Eye (tissue), 1 donor: ENCODE measurements around the gene TACC2.
"Not testable (repeated sequence)": the region's sequence is repeated elsewhere in the genome, so short reads cannot be mapped to it uniquely, and the experiment has no call there.

ENCODE experiments used
- DNase-seq: peaks from one replicate; pipeline ENCODE4 v3.0.0-alpha.2; 2015

The TACC2 gene

GRCh38 chr10:121984463-121984862 is 4.5 kb upstream of the TACC2 start:
- no peak for DNase-seq

GRCh38 chr10:121990015-121990677 is 1.2 kb downstream of the TACC2 start:
- no peak for DNase-seq

GRCh38 chr10:121991727-121992126 is 2.8 kb downstream of the TACC2 start:
- not testable (repeated sequence) for DNase-seq

- peak; percentile 73 for DNase-seq
These were observed 5.5 kb downstream of the TACC2 start for GRCh38 chr10:121994429-121994941.

- DNase-seq = no peak
These were observed 9.5 kb downstream of the TACC2 start for GRCh38 chr10:121998462-121998861.

- DNase-seq = no peak
These were observed 10.3 kb downstream of the TACC2 start for GRCh38 chr10:121999301-121999700.

GRCh38 chr10:122001698-122002097 is 12.7 kb downstream of the TACC2 start:
- DNase-seq = no peak

GRCh38 chr10:122007415-122007814 is 18.5 kb downstream of the TACC2 start:
- no peak for DNase-seq

GRCh38 chr10:122010405-122011050 is 21.6 kb downstream of the TACC2 start:
- peak; percentile 41 for DNase-seq

- no peak for DNase-seq
These were observed 23.8 kb downstream of the TACC2 start for GRCh38 chr10:122012731-122013130.

- DNase-seq = no peak
These were observed 24.4 kb downstream of the TACC2 start for GRCh38 chr10:122013311-122013780.

GRCh38 chr10:122014652-122015248 is 25.8 kb downstream of the TACC2 start:
- DNase-seq = no peak

- not testable (repeated sequence) for DNase-seq
These were observed 29.0 kb downstream of the TACC2 start for GRCh38 chr10:122017926-122018325.

GRCh38 chr10:122018491-122018890 is 29.5 kb downstream of the TACC2 start:
- DNase-seq = no peak

GRCh38 chr10:122018951-122019413 is 30.0 kb downstream of the TACC2 start:
- peak; percentile 38 for DNase-seq

- DNase-seq = peak; percentile 65
These were observed 30.5 kb downstream of the TACC2 start for GRCh38 chr10:122019414-122019975.

- DNase-seq = peak; percentile 53
These were observed 31.3 kb downstream of the TACC2 start for GRCh38 chr10:122020226-122020625.

GRCh38 chr10:122021379-122021778 is 32.4 kb downstream of the TACC2 start:
- peak; percentile 84 for DNase-seq

- DNase-seq = no peak
These were observed 32.9 kb downstream of the TACC2 start for GRCh38 chr10:122021828-122022227.

GRCh38 chr10:122022276-122022675 is 33.3 kb downstream of the TACC2 start:
- DNase-seq = no peak

GRCh38 chr10:122023257-122023656 is 34.3 kb downstream of the TACC2 start:
- not testable (repeated sequence) for DNase-seq

- no peak for DNase-seq
These were observed 40.7 kb downstream of the TACC2 start for GRCh38 chr10:122029499-122030199.

GRCh38 chr10:122030200-122030552 is 41.2 kb downstream of the TACC2 start:
- no peak for DNase-seq
